Erythroblast (primary cell): ENCODE measurements around the gene KCNMB1.
A peak's percentile ranks its signal among the peaks of the same experiment; 100 is the strongest.

Experiments used
- DNase-seq, 2 experiments: peaks; one replicate each; lab custom pipeline; 2025; lab: John Stamatoyannopoulos, UW
- GATA1 ChIP-seq: IDR thresholded peaks from 2 replicates; pipeline ENCODE4 v1.6.1; 2011; ENCODE audit warnings: low read depth, mild to moderate bottlenecking, control low read depth, low read length, moderate library complexity
- POLR2A ChIP-seq: IDR thresholded peaks from 2 replicates; pipeline ENCODE4 v1.6.1; 2011; ENCODE audit warnings: mild to moderate bottlenecking, low read length

The KCNMB1 gene

DNA sequence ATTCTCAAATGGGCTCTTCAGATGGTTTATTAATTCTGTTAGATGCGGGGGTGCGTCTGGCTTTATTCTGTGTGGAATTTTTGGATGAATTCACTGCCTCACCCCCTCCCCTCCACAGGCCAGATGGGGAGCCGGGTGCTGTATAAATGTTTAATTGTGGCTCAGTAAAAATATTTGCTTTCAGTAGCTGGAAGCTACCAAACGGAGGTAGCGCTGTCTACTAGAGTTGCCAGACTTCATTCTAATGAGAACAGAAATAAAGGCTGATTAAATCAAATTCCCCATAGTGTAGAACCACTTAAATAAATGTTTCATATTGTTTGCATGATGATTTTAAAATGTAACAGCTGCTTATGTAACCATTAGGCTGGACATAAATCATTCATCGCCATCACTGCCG, 34.5 kb upstream of the KCNMB1 start:
- no peak for DNase-seq
- TF ChIP-seq POLR2A: no peak
- TF ChIP-seq GATA1: no peak

DNA sequence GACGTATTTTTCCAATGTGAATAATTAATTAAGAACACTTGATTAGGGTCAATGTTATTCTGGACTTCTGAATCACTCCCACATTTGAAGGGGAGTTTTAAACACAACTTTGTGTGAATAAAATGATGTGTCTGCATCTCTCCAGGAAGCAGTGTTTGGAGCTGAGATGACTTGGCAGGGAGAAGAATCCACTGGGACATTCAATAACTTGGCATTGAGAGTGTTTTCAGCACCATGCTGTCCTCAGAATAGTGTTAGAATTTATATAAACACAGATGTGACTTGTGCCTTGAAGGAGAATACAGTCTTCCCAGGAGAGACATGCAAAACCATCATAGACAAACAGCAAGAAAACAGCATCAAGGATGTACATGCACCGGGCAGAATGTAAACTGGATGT, 32.7 kb upstream of the KCNMB1 start:
- DNase-seq: no peak
- TF ChIP-seq GATA1: no peak
- TF ChIP-seq POLR2A: no peak

DNA sequence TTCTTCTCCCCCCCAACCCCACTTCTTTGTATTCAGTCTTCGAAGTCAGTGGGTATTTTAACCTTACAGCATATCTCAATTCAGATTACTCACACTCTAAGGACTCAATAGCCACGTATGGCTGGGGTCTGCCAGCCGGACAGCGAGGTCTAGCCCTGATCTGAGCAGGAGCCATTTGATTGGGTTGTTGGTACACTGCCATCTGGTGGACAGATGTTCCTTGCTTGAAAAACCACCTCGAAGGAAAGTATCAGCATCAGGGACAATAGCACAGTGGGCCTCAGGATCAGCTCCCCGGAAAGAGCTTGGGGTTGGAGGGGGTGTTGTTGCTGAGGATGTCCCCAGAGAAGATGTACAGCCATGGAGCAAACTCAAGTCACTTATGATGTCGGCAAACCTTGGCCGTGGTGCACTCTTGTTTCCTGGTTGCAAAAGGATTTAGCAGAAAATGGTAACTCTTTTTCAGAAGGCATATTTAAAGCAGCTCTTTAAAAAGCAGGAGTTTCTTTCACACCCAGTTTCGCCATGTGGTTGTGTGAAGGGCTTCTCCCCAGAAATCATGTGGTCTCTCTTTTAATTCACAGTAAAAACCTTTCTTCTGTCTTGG, 31.7 kb upstream of the KCNMB1 start:
- TF ChIP-seq POLR2A (no peak), GATA1 (no peak)
- peak; percentile 74 to 81 for DNase-seq

- TF ChIP-seq GATA1: no peak
- TF ChIP-seq POLR2A: no peak
- DNase-seq: no peak
Observed at GRCh38 chr5:170419643-170420042, 30.5 kb upstream of the KCNMB1 start.

- TF ChIP-seq GATA1: no peak
- no peak for TF ChIP-seq POLR2A
- no peak for DNase-seq
Observed at GRCh38 chr5:170418736-170419135, 29.6 kb upstream of the KCNMB1 start.

DNA sequence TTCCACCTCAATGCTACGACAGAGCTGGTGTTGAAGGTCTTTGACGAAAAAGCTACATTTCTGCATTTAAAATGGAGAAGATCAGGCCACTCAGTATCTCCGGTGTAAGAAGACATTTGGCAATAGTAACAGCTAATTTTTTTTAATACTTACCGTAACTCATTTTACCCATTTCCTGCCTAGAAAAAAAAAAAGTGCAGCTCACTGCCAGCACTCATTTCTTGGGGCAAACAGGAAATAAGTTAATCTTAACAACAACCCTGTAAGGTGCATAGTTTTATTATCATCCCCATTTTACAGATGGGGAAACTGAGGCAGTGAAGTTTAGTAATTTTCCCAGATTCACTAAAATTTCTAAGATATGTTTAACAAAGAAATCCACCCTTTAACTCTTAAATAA, 27.4 kb upstream of the KCNMB1 start:
- no peak for DNase-seq
- TF ChIP-seq POLR2A (no peak), GATA1 (no peak)

- TF ChIP-seq GATA1 (no peak), POLR2A (no peak)
- DNase-seq: no peak
Observed at GRCh38 chr5:170414786-170415185, 25.6 kb upstream of the KCNMB1 start.

DNA sequence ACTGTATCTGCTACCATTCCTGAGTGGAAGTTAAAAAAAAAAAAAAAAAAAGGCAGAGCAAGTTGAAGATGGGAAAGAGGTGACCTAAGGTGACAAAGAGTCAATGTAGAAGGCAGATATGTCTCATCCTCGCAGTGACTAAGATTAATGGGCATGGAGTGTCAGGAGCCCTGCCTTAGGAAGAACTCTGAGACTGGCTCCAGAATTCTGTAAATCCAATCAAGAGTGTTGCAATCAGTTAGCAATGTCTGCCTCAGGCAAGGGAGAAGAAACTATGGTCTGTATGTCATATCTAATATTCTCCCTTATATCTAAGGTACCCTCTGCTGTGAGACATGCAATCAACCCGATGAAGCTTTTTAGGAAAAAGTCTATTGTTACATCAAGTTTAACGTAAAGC, 24.7 kb upstream of the KCNMB1 start:
- TF ChIP-seq POLR2A: no peak
- TF ChIP-seq GATA1: no peak
- DNase-seq: no peak

DNA sequence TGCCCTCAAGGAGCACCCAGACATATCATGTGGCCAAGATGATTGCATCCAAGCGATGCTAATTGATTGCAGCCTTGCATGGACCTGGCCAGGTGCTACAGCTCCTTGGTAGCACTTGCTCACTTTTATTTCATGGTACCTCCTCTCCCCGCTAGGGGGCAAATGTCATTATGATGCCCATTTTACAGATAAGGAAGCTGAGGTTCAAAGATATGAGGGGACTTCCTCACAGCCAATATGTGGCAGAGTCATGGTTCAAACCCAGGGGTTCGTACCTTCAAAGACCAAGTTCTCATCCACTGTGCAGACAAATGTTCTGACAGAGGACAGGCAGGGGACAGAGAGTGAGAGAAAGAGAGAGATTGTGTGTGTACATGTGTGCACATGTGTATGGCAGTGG, 21.9 kb upstream of the KCNMB1 start:
- TF ChIP-seq GATA1 (no peak), POLR2A (no peak)
- no peak for DNase-seq

GRCh38 chr5:170410401-170410800, 21.2 kb upstream of the KCNMB1 start:
- no peak for DNase-seq
- no peak for TF ChIP-seq GATA1
- TF ChIP-seq POLR2A: no peak

GRCh38 chr5:170408877-170409660, 19.9 kb upstream of the KCNMB1 start:
- DNase-seq: no peak
- TF ChIP-seq POLR2A (no peak), GATA1 (no peak)

- no peak for DNase-seq
- TF ChIP-seq POLR2A (no peak), GATA1 (no peak)
Observed at GRCh38 chr5:170408226-170408625, 19.1 kb upstream of the KCNMB1 start.

DNA sequence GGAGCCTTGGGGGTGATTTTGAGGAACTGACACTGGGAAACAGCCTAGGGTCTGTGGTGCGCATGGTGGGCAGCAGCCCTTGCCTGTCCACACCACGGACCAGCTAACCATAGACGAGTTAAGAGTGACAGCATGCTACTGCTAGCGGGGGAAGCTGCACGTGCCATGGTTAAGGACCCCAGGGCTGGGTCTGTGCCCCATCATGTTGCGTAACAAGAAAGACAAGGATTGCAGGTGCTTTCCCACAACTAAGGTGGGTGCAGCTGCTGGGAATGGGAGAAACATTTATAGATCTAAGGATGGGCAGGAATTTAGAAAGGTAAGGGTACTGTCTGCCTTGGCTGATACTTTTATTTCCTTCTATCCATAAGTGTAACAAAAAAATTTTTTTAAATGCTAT, 17.9 kb upstream of the KCNMB1 start:
- TF ChIP-seq GATA1: no peak
- no peak for TF ChIP-seq POLR2A

DNA sequence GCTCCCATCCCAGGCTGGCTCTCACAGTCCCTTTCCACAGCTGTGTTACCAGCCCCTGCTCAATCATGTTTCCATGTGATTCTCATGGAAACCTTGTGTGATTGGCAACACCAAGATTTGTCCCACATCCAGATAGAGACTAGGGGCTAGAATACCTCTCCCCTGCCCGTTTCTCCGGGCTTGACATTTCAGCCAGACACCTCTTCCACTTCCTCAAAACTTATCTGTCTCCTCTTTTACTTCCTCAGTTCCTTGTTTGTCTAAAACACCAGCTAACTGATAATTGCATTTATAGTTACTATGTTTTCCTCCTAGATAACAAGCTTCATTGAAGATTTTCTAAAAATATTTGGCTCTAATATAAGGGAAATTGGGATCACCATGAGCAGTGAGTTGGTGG, 16.6 kb upstream of the KCNMB1 start:
- no peak for DNase-seq
- TF ChIP-seq POLR2A (no peak), GATA1 (no peak)

More for the DNA sequence above, 17.9 kb upstream of the KCNMB1 start:
- DNase-seq: no peak
